Measurements from ENCODE around the gene RNU1-3. TPM values are rescaled to one million over a fixed set of nuclear protein-coding genes. Genes with fewer than 3 reads are reported as not detected.

RNU1-3 gene
- total and polyA plus RNA-seq, 2 of the 13 experiments (the other 11 are each of a cell fraction or from before 2014, with no cell fraction given) = under 0.01 to 11,018 TPM

GRCh38 chr1:16628361-16629111 lies 38.2 kb downstream of the RNU1-3 start (continued):
- no peak for TF ChIP-seq ATF4 (CRISPR knock-in tag; IDR thresholded peaks at IDR 0.05)
- TF ChIP-seq ZNF597 (CRISPR knock-in tag; IDR thresholded peaks at IDR 0.05) = no peak
- TF ChIP-seq ZNF761 (CRISPR knock-in tag; conservative IDR thresholded peaks at IDR 0.05) = no peak
- TF ChIP-seq ZBTB33 (CRISPR knock-in tag; IDR thresholded peaks at IDR 0.05) = 0 out of 2 replicates have a peak, but pooled peaks have one; percentile 53
- no peak for TF ChIP-seq ATF7-NPFF (CRISPR knock-in tag; IDR thresholded peaks at IDR 0.05; ENCODE audit: low read depth)
- TF ChIP-seq NR2C2 (CRISPR knock-in tag; IDR thresholded peaks at IDR 0.05; ENCODE audit: borderline replicate concordance) = no peak
- no peak for TF ChIP-seq SALL2 (CRISPR knock-in tag; IDR thresholded peaks at IDR 0.05)
- TF ChIP-seq AGO2 (optimal IDR thresholded peaks at IDR 0.05; ENCODE audit: low read depth, low read length) = peak; percentile 74
- TF ChIP-seq ZXDC (CRISPR knock-in tag; IDR thresholded peaks at IDR 0.05) = 0 out of 2 replicates have a peak, but pooled peaks have one; percentile 24
- TF ChIP-seq GABPB1 (CRISPR knock-in tag; IDR thresholded peaks at IDR 0.05) = peak; percentile 42; the same call in 1 of the 2 replicates
- TF ChIP-seq ZNF225 (CRISPR knock-in tag; IDR thresholded peaks at IDR 0.05) = peak; percentile 44; the same call in 1 of the 2 replicates
- 0 out of 2 replicates have a peak, but pooled peaks have one; percentile 13 for TF ChIP-seq ZNF746 (CRISPR knock-in tag; IDR thresholded peaks at IDR 0.05)
- no peak for TF ChIP-seq DZIP1 (CRISPR knock-in tag; IDR thresholded peaks at IDR 0.05)
- TF ChIP-seq CREB3 (CRISPR knock-in tag; IDR thresholded peaks at IDR 0.05) = no peak
- no peak for TF ChIP-seq NBN (conservative IDR thresholded peaks at IDR 0.05)
- TF ChIP-seq POLR2A (IDR thresholded peaks at IDR 0.05; ENCODE audit: insufficient read depth in 1 of 2, low read depth in 2 of 2, low read length in 2 of 2) = no peak
- TF ChIP-seq MAFK (conservative IDR thresholded peaks at IDR 0.05 in 1 of 2, IDR thresholded peaks at IDR 0.05 in 1 of 2; ENCODE audit: low read length in 2 of 2) = peak in 1 of 2 experiments; percentile 24; a peak in 2 of 4 replicates
- no peak for TF ChIP-seq ZNF20 (CRISPR knock-in tag; IDR thresholded peaks at IDR 0.05)

Data from HepG2 (cell line).